22Rv1 (cell line): ENCODE measurements around the gene ARHGAP8.

Experiments used
- CTCF ChIP-seq: fragments of 450-650 bp; IDR thresholded peaks from 2 replicates; pipeline ENCODE4 v1.5.1; 2017; ENCODE audit warnings: mild to moderate bottlenecking
- ZFX ChIP-seq: fragments of 450-650 bp; IDR thresholded peaks from 2 replicates; pipeline ENCODE4 v1.6.1; 2017; ENCODE audit warnings: antibody characterized with exemption, borderline replicate concordance

DNA sequence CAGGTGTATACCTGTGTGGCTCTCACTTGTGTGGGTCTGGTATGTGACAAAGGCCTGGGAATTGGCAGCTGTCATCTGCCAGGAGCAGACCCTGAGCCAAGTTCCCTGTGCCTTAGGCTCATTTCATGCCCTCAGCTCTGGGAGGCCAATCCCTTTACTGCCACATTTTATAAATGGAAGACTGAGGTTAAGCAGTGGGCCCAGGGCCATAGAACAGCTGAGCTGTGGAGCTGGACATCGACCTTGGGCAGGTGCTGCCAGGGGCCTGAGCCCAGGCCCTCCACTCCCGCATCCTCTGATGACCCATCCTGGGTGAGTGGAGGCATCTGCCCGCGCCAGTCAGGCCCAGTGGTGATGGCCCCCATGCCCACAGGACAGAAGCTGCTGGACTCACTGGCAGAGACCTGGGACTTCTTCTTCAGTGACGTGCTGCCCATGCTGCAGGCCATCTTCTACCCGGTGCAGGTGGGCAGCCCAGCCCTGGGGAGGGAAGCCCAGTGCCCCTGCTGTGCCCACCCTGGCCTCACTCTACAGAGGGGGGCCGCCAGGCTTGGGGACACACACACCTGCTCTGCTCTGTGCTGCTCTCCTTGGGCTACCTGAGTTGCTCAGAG, 20.9 kb upstream of the ARHGAP8 start:
- no peak for TF ChIP-seq CTCF
- no peak for TF ChIP-seq ZFX
